HG03175 (cell line): ENCODE data around the gene PODXL.
"Not testable (repeated sequence)": the region's sequence is repeated elsewhere in the genome, so short reads cannot be mapped to it uniquely, and the experiment has no call there.

ENCODE experiments used
- ATAC-seq: cut with Tn5 transposase; IDR thresholded peaks from one replicate; pipeline ENCODE4 v1.9.1; 2021; ENCODE audit warnings: mild to moderate bottlenecking, moderate library complexity; ENCODE audit not compliant: unreplicated experiment

Gene PODXL

DNA sequence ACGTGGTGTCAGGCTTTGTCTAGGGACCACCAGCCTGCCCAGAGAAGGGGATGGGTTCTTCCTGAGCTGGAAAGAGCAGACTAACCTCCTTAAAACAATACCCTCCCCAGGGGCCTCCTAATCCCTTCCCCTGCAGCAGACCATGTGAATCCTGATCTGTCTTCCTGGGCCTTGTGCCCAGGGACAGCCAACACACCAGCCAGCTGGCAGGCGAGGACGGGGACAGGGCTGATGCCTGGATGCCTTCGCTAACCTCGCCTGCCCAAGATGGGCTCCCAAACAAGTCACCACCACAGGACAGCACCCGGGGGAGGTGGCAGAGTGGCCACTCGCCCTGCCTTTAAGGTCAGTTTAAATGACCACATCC is 17.6 kb downstream of the PODXL start:
- ATAC-seq = no peak

GRCh38 chr7:131538071-131538812 is 18.2 kb downstream of the PODXL start:
- no peak for ATAC-seq

DNA sequence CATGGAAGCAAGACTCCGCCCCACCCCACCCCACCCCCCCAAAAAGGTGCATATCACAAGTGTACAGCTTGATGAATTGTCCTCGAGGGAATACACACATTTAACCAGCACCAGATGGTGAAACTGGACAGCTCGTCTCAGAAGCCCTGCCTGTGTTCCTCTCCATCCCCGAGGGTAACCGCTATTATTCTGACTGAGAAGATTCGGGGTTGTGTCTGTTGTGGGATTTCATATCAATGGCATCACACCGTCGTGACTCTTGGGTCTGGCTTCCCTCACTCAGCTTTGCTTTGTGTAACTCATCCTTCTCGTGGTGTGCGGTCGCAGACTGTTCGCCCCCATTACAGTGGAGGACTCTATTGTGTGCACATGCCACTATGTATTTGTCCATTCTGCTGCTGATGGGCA is 18.9 kb downstream of the PODXL start:
- no peak for ATAC-seq

DNA sequence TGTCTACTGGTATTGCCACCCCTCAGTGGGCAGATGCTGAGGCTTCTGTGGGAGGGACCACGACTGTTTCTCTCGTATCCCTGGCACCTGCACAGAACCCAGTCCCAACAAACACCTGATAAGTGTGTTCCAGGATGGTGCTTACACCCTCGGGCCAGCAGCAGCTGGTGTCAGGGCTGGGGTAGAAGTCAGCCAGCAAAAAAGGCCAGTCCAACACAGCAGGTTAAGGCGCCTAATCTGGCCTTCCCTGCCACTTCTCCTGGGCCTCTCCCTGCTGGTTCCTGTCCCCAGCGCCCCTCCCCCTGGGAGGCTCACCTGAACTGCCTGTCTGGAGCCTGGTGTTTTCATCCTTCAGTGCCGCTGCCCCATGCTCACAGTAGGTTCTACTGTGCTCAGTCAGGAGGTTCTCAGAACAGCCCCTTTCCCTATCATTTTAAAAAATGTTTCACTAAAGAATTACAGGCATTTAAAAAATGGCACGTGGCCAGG is 20.0 kb downstream of the PODXL start:
- ATAC-seq = no peak

- ATAC-seq = no peak
These were observed 22.6 kb downstream of the PODXL start for GRCh38 chr7:131533566-131534561.

DNA sequence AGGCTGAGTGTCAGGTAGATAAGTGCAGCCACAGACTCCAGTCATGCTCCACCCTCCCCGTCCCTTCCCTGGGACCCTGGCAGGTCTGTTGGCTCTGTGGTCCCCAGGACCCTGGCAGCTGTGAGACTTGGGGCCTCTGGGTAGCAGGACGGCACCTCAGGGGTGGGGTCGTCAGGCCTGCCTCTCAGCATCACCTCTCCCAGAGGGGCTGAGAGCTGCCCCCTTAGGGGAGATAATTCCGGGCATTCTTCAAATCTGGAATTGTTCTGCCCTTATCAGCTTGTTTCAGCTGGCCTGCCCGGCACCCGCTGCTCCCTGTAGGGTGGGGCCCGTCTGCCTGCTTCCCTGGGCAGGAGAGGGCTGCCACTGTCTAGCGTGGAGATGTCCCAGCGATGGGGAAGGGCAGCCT is 23.3 kb downstream of the PODXL start:
- no peak for ATAC-seq

DNA sequence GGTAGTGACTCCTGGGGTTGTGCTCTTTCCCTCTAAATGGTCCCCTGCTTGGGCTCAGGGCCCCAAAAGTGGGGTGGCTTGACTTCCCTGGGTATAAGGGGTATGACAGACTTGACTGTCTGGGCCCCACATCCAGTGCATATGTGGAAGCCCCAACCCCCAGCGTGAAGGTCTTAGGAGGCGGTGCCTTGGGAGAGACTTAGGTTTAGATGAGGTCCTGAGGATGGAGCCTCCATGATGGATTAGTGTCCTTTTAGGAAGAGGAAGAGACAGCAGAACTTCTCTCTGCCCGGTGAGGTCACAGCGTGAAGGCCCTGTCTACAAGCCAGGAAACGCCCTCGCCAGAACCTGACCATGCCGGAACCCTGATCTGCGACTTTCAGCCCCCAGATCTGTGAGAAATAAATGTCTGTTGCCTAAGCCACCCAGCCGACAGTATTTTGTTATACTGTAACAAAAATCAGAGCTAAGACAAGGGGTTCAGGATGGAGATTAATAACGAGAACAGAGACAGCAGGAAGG is 23.8 kb downstream of the PODXL start:
- ATAC-seq = no peak

DNA sequence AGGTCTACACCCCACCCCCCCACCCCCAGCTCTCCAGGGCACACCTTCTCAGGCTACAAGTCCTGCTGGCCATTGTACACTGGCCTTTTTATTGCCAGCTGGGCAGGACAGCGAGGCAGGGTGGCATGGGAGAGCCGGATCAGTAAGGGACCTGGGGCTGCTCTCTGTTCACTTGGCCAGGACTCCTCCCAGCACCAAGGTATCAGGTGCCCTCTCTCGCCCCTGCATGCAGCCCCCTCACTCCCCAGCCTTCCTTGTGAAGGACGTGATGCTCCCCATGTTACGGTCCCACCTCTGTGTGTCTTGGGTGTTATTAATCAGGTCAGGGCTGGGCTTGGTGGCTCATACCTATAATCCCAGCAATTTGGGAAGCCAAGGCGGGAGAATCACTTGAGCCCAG is 26.3 kb downstream of the PODXL start:
- no peak for ATAC-seq

DNA sequence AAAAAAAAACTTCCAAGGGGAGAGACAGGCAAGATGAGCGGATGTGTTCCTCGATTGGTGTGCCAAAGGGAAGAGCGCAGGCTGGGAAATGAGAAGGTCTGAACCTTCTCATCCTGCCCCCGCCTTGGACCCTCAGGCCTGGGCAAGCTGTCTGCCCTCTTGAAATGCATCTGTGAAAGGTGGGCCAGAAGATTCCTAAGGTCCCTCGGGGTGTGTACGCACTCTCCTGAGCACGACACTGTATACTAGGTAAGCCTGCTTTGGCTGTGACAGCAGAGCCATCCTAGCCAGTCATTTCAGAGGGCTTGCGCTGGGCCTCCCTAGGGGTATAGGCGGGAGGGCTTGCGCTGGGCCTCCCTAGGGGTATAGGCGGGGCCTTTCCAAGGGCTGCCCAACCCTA is 26.8 kb downstream of the PODXL start:
- ATAC-seq = no peak

GRCh38 chr7:131529179-131529578 is 27.2 kb downstream of the PODXL start:
- ATAC-seq = no peak

GRCh38 chr7:131527456-131527855 is 29.0 kb downstream of the PODXL start:
- no peak for ATAC-seq

GRCh38 chr7:131525820-131526219 is 30.6 kb downstream of the PODXL start:
- no peak for ATAC-seq

DNA sequence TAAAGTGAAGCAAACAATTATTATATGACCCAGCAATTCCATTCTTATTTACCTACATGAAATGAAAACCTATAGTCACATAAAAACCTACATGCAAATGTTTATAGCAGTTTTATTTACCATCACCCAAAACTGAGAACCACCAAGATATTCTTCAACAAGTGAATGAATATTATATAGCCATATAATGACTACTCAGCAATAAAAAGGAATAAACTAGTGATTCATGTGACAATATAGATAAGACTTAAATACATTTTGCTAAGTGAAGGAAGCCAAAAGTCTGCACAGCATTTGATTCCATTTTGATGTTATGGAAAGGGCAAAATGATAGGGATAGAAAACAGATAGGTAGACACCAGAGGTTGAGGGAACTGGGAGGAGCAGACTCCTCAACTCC is 31.7 kb downstream of the PODXL start:
- no peak for ATAC-seq

GRCh38 chr7:131524115-131524514 is 32.3 kb downstream of the PODXL start:
- ATAC-seq = no peak

DNA sequence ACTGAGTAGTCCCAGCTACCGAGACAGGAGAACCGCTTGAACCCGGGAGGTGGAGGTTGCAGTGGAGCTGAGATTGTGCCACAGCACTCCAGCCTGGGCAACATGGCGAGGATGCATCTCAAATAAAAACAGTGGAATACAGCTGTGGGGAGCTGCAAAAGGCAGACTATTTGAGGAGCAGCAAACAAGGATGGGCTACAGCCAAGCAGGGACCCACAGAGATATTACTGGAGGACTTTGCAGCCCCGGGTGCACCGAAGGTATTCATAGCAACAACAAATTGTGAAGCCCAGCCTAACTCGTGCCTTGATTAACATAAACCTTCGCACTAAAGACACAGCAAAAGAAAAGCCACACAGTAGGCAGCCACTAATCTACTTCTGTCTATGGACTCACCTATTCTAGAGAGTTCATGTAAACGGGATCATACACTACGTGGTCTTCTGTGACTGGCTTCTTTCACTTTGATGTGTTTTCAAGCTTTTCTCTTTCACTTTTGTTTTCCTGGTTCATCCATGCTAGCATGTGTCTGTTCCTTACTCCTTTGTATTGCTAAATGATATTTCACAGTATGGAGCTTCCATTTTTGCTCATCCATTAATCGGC is 34.0 kb downstream of the PODXL start:
- ATAC-seq = no peak

- ATAC-seq = no peak
These were observed 34.7 kb downstream of the PODXL start for GRCh38 chr7:131521651-131522163.

GRCh38 chr7:131518626-131519025 is 37.8 kb downstream of the PODXL start:
- no peak for ATAC-seq

GRCh38 chr7:131517218-131517923 is 39.1 kb downstream of the PODXL start:
- ATAC-seq = no peak

- ATAC-seq = not testable (repeated sequence)
These were observed 41.0 kb downstream of the PODXL start for GRCh38 chr7:131515471-131515870.
